Measurements from ENCODE around the gene QRICH1. TPM values are rescaled to one million over a fixed set of nuclear protein-coding genes. Genes with fewer than 3 reads are reported as not detected.

QRICH1 gene
- total and polyA plus RNA-seq, 2 of the 13 experiments (the other 11 are each of a cell fraction or from before 2014, with no cell fraction given), result 52.6 to 102 TPM

DNA sequence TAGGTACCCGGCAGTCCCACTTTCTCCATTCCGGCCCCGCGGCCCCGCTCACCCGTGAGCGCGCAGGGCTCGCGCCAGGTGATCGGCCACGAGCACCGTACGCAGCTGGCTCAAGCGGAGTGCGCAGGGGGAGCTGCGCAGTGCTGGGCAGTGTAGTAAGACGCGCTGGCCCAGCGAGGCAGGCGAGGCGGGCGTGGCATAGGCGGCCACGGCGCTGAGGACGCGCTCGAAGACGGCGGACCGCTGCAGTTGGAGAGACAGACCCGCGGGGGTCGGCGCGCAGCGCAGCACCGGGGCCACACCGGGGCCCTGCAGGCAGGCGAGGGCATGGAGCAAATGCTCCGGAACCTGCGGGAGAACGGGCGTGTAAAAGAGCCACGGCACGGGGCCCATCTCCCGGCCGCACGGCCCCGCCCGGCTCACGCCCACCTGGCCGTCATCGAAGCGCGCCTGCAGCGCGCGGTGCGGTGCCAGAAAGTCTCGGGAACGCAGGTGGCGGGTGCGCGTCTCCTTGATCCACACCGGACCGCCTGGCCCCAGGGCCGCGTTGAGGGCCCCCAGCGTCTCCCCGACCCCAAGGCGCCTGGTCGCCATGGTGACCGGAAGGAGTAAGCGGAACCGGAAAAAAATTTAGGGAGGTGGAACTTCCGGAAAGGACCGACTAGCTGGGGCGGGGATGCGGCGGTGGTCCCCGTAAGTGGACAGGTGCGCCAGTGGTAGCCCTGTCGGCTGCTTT lies 75.7 kb downstream of the QRICH1 start, which contains the start of gene DALRD3 (continued):
- TF ChIP-seq, protein P1, sequence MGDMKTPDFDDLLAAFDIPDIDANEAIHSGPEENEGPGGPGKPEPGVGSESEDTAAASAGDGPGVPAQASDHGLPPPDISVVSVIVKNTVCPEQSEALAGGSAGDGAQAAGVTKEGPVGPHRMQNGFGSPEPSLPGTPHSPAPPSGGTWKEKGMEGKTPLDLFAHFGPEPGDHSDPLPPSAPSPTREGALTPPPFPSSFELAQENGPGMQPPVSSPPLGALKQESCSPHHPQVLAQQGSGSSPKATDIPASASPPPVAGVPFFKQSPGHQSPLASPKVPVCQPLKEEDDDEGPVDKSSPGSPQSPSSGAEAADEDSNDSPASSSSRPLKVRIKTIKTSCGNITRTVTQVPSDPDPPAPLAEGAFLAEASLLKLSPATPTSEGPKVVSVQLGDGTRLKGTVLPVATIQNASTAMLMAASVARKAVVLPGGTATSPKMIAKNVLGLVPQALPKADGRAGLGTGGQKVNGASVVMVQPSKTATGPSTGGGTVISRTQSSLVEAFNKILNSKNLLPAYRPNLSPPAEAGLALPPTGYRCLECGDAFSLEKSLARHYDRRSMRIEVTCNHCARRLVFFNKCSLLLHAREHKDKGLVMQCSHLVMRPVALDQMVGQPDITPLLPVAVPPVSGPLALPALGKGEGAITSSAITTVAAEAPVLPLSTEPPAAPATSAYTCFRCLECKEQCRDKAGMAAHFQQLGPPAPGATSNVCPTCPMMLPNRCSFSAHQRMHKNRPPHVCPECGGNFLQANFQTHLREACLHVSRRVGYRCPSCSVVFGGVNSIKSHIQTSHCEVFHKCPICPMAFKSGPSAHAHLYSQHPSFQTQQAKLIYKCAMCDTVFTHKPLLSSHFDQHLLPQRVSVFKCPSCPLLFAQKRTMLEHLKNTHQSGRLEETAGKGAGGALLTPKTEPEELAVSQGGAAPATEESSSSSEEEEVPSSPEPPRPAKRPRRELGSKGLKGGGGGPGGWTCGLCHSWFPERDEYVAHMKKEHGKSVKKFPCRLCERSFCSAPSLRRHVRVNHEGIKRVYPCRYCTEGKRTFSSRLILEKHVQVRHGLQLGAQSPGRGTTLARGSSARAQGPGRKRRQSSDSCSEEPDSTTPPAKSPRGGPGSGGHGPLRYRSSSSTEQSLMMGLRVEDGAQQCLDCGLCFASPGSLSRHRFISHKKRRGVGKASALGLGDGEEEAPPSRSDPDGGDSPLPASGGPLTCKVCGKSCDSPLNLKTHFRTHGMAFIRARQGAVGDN (CRISPR knock-in tag; IDR thresholded peaks at IDR 0.05), result peak; percentile 90
- TF ChIP-seq SIX1 (CRISPR knock-in tag; IDR thresholded peaks at IDR 0.05; ENCODE audit: borderline replicate concordance) (no peak), PITX1 (CRISPR knock-in tag; IDR thresholded peaks at IDR 0.05) (0 out of 2 replicates have a peak, but pooled peaks have one; percentile 37), AGO2 (optimal IDR thresholded peaks at IDR 0.05; ENCODE audit: low read depth, low read length) (peak; percentile 99), ZNF235 (CRISPR knock-in tag; IDR thresholded peaks at IDR 0.05; ENCODE audit: borderline replicate concordance) (peak; percentile 75), HOXA5 (CRISPR knock-in tag; IDR thresholded peaks at IDR 0.05) (peak; percentile 19; the same call in 1 of the 2 replicates), ZNF33A (CRISPR knock-in tag; IDR thresholded peaks at IDR 0.05; ENCODE audit: borderline replicate concordance) (no peak), ZNF549 (CRISPR knock-in tag; IDR thresholded peaks at IDR 0.05) (no peak), ZNF281 (CRISPR knock-in tag; IDR thresholded peaks at IDR 0.05; ENCODE audit: borderline replicate concordance) (no peak), ZNF512 (CRISPR knock-in tag; IDR thresholded peaks at IDR 0.05) (peak; percentile 62; the same call in 1 of the 2 replicates), ZNF75D (CRISPR knock-in tag; IDR thresholded peaks at IDR 0.05; ENCODE audit: borderline replicate concordance) (no peak), ZNF777 (CRISPR knock-in tag; IDR thresholded peaks at IDR 0.05) (peak; percentile 63; the same call in 1 of the 2 replicates), GATA4 (IDR thresholded peaks at IDR 0.05; ENCODE audit: borderline replicate concordance, low read depth) (no peak), ZSCAN29 (CRISPR knock-in tag; conservative IDR thresholded peaks at IDR 0.05) (peak; percentile 75; the same call in 1 of the 2 replicates), ZNF629 (CRISPR knock-in tag; conservative IDR thresholded peaks at IDR 0.05) (no peak), NR3C1 (CRISPR knock-in tag; IDR thresholded peaks at IDR 0.05) (no peak), IRF2 (CRISPR knock-in tag; IDR thresholded peaks at IDR 0.05) (no peak), ZNF720 (CRISPR knock-in tag; IDR thresholded peaks at IDR 0.05) (no peak), NFE2L2 (IDR thresholded peaks at IDR 0.05; ENCODE audit: low read length) (no peak), TOE1 (CRISPR knock-in tag; IDR thresholded peaks at IDR 0.05) (0 out of 2 replicates have a peak, but pooled peaks have one; percentile 58), ZIK1 (CRISPR knock-in tag; IDR thresholded peaks at IDR 0.05; ENCODE audit: borderline replicate concordance, low read depth) (no peak; the same call in 1 of the 2 replicates), SALL1 (CRISPR knock-in tag; IDR thresholded peaks at IDR 0.05) (peak; percentile 76), PHB2 (IDR thresholded peaks at IDR 0.05; ENCODE audit: partially characterized antibody) (no peak)

All from HepG2 (cell line).